Type B pancreatic cell (in vitro differentiated cells): ENCODE results near the gene CYP46A1. TPM values are rescaled to one million over a fixed set of nuclear protein-coding genes. Genes with fewer than 3 reads are reported as not detected.

ENCODE experiments used
- DNase-seq: peaks from one replicate; pipeline ENCODE4 v3.0.0; 2021; ENCODE audit warnings: mixed read lengths; ENCODE audit not compliant: unreplicated experiment; ENCODE audit errors: extremely low spot score
- H3K27ac Mint-ChIP-seq: 2 replicates; pipeline ENCODE4 v1.8.0; 2021; ENCODE audit warnings: mild to moderate bottlenecking, mixed read lengths
- H3K27me3 Mint-ChIP-seq: 2 replicates; pipeline ENCODE4 v1.8.0; 2021; ENCODE audit warnings: mixed read lengths
- H3K36me3 Mint-ChIP-seq: 2 replicates; pipeline ENCODE4 v1.8.0; 2021; ENCODE audit warnings: mixed read lengths
- H3K4me1 Mint-ChIP-seq: one replicate; pipeline ENCODE4 v1.8.0; 2021; ENCODE audit warnings: mixed read lengths; ENCODE audit not compliant: unreplicated experiment
- H3K4me3 Mint-ChIP-seq: 2 replicates; pipeline ENCODE4 v1.8.0; 2021; ENCODE audit warnings: mild to moderate bottlenecking, mixed read lengths
- H3K9me3 Mint-ChIP-seq: 2 replicates; pipeline ENCODE4 v1.8.0; 2021; ENCODE audit warnings: mixed read lengths
- CTCF ChIP-seq: fragments of 200-600 bp; sonication (generic); conservative IDR thresholded peaks from 2 replicates; pipeline ENCODE4 v1.5.0; 2021; ENCODE audit warnings: antibody characterized with exemption, mild to moderate bottlenecking
- total RNA-seq: library from RNA; stranded (reverse); gene quantifications from 2 replicates; pipeline ENCODE4 v1.2.1, GENCODE V29; 2021; ENCODE audit warnings: low replicate concordance

Gene CYP46A1
- total RNA-seq, 1 donor from 2014 or later: 4.7 TPM

- no peak for TF ChIP-seq CTCF
- Mint-ChIP-seq H3K36me3 (no peaks in the 10 kb centered on the region), H3K27ac (no peak overlapping the region), H3K4me3 (no peak overlapping the region), H3K27me3 (no peaks in the 10 kb centered on the region), H3K4me1 (peaks cover 4% of the 10 kb centered on the region), H3K9me3 (no peaks in the 10 kb centered on the region)
- DNase-seq: no peak
Measured at GRCh38 chr14:99679543-99679942, 4.6 kb upstream of the CYP46A1 start.

- Mint-ChIP-seq H3K36me3 (no peaks in the 10 kb centered on the region), H3K9me3 (no peaks in the 10 kb centered on the region), H3K4me1 (peaks cover 4% of the 10 kb centered on the region), H3K27me3 (no peaks in the 10 kb centered on the region), H3K27ac (no peak overlapping the region), H3K4me3 (no peak overlapping the region)
- no peak for DNase-seq
- no peak for TF ChIP-seq CTCF
Measured at GRCh38 chr14:99679996-99680395, 4.1 kb upstream of the CYP46A1 start.

- Mint-ChIP-seq H3K9me3 (no peaks in the 10 kb centered on the region), H3K36me3 (no peaks in the 10 kb centered on the region), H3K27me3 (peaks cover 11% of the 10 kb centered on the region), H3K4me1 (peaks cover 9% of the 10 kb centered on the region), H3K27ac (peak overlapping the region; percentile 31), H3K4me3 (peak overlapping the region; percentile 60)
- DNase-seq: no peak
- TF ChIP-seq CTCF: no peak
Measured at GRCh38 chr14:99681101-99681831, 2.8 kb upstream of the CYP46A1 start.

DNA sequence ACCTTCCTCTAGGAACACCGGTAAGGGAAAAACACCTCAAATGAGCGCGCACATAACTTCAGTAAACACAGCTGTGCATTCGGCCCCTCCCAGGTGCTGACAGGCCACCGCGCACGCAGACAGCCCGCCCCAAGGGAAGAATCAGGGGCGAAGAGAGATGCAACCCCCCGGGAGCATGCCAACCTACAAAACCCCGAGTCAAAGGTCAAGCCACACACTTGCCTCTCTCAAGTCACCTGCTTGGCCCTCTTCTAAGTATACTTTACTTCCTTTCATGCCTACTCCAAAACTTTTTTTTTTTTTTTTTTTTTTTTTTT, 2.3 kb upstream of the CYP46A1 start:
- H3K9me3 Mint-ChIP-seq: no peaks in the 10 kb centered on the region
- DNase-seq: no peak
- H3K27me3 Mint-ChIP-seq: peaks cover 16% of the 10 kb centered on the region
- H3K27ac Mint-ChIP-seq: peak overlapping the region; percentile 31
- H3K4me1 Mint-ChIP-seq: peaks cover 9% of the 10 kb centered on the region
- H3K4me3 Mint-ChIP-seq: peak overlapping the region; percentile 60
- H3K36me3 Mint-ChIP-seq: no peaks in the 10 kb centered on the region
- TF ChIP-seq CTCF: no peak

GRCh38 chr14:99682809-99683618, 1.1 kb upstream of the CYP46A1 start:
- TF ChIP-seq CTCF: peak; percentile 97
- Mint-ChIP-seq H3K27me3 (peaks cover 25% of the 10 kb centered on the region), H3K4me1 (peaks cover 9% of the 10 kb centered on the region), H3K36me3 (no peaks in the 10 kb centered on the region), H3K27ac (peak overlapping the region; percentile 51), H3K4me3 (peak overlapping the region; percentile 95), H3K9me3 (no peaks in the 10 kb centered on the region)
- peak; percentile 92 for DNase-seq
